ENCODE data around the gene ANKRD60. TPM values are rescaled to one million over a fixed set of nuclear protein-coding genes. Genes with fewer than 3 reads are reported as not detected.

The ANKRD60 gene, protein sequence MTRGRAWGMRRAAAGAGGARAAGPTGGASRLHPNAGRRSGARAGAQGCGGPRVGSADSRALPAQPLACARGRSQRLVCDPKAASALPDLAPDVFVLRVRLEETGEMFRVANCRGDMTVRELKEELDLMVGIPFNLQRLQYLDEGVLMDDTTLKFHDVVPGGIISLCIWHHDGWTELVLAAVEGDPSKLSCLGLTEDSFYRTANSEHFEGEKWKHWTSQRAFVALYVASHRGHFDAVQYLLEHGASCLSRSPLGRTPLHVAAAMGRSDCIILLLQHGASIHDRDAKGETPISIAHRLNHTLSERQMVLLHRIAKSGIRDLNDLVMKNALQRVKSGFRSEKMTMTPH
- total RNA-seq, result not detected
- long read RNA-seq, result 0 reads

DNA sequence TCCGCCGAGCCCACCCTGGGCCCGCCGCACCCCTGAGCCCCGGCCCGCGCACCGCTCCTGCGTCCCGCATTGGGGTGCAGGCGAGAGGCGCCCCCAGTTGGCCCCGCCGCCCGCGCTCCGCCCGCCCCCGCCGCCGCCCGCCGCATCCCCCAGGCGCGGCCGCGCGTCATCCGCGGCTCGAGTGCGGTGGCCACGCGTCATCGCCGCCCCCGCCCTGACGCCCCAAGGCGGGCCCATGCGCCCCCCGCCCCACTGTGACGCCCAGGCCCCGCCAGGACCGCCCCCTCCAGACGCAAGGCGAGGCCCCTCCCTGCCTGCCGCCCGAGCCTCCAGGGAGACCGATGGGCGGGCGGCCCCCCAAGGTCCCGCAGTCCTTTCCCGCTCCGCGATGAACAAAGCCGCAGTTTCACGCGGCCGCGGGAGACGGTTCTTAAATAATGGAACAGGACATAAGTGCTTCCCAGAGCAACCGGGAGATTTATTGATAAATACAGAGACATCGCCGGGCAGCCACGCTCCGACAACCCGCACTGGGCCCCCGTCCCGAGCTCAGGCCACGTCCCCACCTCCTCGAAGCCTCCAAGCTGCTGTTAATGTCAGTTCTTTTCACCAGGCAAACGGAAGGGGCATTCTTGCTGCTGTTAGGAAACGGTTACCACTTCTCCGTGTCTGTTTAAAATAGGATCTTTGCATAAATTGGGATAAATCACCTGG lies at the start of gene ANKRD60:
TSS of gene ANKRD60 (minus strand) at position 170 of the 714 bp plus-strand sequence. CDS start at position 170, 0 bp downstream.
- no peak for DNase-seq (ENCODE audit: low spot score)

DNA sequence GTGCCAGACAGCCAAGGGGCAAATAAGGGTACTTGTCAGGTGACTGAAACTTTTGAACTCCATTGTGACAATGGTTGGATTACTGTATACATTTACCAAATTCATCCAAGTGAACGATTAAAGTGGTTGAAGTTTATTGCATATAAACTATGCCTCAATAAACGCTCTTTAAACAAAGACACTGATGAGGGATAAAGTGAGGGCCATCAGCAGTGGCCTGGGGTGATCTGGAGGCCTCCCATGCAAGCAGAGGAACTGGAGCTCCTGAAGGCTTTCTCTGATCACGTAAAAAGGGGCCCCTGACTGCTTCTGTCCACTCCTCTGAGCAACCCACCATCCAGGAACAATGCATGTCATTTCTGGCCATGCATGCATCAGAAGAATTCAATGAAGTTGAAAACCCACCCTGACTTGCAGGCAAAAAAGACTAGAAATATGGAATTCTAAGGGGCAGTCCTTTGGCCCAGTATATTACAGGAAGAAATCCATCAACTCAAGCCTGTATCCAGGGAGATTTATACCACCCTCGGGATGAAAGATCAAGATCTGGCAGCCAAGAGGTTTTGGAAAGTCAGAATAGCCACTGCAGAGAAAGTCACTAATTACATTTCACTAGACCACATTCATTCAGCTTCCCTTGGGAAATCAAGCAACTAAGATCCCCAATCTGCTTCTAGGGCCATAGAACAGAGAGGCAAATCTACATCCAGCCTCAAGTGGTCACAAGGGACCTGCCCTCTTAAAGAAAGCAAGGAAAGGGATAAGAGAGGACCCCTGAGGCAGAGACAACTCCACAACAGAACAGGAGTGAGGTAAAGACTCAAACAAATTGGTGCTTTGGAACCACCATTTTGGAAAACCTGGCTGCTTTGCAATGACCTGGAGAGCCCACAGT lies 49.4 kb upstream of the ANKRD60 start:
- DNase-seq (ENCODE audit: low spot score), result no peak

DNA sequence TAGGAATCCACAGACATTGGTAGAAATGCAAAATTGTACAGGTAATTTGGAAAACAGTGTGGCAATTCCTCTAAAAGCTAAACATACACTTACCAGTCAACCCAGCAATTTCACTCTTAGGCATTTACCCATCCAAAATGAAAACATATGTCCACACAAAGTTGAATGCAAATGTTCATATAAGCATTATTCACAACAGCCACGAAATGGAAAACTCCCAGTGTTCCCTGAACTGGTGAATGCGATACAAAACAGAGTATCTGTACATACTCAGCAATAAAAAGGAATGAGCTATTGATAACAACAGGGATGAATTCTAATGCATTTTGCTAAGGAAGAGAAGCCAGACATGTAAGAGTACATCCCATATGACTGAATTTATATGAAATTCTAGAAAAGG lies 48.7 kb upstream of the ANKRD60 start:
- no peak for DNase-seq (ENCODE audit: low spot score)

DNA sequence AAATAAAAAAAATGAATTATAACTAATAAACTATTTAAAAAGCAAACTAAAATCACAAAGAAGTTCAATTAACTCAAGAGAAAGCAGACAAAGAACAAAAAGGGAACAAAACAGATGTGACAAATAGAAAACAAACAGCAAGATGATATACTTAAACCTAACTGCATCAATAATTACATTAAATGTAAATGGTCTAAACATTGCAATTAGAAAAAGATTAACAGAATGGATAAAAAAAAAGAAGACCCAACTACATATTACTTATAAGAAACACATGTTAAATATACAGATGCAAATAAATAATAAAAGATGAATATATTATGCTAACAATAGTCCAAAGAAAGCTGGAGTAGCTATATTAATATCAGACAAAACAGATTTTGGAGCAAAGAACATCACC lies 45.9 kb upstream of the ANKRD60 start:
- no peak for DNase-seq (ENCODE audit: low spot score)

DNA sequence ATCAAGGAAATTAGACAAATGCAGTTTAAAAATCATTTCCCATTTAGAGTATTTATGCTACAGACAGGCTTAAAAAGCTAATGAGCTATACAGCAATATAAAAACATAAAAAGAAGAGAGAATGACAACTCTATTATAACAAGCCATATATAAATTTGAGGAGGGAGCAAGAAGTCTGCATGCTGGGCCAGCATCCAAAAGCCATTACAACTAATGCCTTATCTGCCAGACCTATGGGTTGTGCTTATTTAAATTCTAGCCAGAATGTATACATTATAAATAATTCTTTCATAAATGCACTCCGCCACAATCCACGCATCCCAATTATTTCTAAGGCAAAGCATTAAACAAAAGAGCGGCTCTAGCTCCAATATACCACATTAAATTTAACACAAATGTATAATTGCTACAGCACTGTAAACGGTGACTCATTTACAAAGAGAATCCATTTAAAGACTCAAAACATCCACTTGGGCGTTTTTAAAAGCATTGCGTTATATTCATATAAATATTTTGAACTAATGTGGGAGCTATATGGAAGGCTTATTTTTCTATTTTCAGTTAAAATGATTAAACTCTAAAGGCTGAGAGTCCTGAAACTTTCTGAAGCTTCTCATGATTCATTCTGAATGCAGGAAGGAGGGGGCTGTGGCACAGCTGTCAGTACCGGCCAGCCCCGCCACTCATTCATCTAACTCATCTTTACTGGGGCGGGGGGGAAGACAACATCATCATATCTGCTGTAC lies 43.3 kb upstream of the ANKRD60 start:
- DNase-seq (ENCODE audit: low spot score), result no peak

DNA sequence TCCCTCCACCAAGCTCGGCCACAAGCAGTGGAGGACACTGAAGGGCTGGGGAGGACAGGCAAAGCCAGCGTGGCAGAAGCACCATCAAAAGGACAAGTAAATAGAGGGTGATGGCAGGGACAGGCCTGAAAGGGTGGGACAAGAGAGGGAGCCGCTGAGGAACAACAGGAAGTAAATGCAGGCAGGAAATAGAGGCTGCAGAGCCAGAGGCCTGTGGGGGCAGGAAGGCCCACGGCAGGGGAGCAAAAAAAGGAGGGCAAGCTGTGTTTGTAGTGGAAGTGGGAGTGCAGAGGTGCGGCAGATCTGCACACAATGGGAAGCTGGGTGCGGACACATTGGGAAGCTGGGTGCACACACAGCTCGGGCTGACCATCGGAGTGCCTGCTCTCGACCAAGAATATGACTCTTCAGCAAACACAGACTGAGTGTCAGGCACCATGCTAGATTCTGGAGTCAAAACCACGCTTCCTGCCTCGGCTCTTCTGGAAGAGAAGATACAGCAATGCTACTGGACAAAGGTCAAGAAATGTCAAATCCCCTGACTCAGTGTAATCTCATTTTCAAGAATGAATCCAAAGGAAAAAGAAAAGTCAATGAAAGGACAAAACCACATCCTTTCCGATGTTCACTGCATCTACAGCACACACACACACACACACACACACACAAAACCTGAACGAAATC lies 40.6 kb upstream of the ANKRD60 start:
- no peak for DNase-seq (ENCODE audit: low spot score)

DNA sequence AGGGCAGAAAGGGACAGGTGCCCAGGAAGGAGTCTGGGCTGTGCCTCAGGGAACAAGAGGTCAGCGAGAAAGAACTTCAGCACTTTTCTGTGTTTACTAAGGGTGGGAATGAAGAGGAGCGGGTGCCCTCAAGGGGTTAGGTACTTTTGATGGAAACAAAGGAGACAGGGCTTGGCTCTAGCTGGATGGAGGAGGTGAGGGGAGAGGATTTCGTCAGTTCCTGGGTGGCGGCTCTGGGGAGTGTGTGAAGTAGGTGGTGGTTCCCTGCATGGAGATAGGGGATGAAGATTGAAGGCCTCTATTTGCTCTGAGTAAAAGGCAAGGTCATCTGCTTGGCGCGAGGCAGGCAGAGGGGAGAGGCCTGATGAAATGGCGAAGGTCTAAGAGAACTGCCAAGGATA lies 40.0 kb upstream of the ANKRD60 start:
- DNase-seq (ENCODE audit: low spot score), result no peak

DNA sequence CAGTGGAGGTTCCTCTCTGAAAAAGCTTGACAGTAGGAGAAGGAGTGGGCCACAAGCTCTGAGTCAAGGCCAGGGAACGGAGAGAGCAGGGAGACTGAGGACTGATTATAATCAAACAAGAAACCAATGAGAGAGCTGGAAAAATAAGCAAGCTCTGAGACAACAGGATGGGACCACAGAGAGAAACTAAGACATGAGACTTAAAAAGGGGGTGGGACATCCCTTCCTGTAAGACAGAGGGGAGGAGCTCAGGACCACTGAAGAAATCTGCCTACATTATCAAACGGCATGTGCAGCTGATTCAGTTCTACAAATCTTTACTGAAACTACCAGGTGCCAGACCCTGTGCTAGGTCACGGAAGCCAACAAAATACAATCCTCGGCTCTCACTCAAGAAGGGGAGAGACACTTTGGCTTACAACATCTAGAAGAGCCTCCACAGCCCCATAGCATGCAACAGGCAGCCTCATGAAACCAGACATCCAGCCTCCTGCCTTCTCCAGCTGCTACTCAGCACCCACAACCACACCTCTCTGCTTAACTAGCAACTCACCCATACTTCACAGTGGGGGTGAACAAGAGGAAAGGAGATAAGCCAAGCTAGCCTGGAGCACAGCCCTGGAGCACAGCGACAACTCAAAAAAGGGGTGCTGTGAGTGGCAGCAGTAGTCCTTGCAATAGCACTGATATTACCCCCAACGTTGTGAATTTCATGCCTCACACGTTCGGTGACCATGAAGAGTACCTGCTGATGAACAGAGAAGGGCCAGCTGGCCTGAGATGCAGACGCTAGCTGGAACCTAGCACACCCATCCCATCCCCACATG lies 39.1 kb upstream of the ANKRD60 start:
- no peak for DNase-seq (ENCODE audit: low spot score)

DNA sequence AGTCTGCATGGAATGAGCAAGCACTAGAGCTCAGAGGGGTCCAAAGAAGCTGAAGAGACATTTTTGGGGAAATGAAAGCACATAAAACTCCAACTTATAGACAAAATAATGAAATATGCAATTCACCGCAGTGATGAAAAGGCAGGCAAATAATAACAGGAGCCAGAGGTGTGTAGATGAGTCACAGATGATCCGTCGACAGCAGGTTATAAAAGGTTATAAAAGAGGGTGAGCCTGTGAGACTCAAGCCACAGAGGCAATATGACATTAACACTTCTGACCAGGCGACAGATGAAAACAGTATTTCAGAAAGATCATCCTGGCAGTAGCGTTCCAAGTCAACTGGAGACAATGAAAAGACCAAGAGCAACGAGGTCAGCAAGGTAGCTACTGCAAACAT lies 35.8 kb upstream of the ANKRD60 start:
- DNase-seq (ENCODE audit: low spot score), result no peak

DNA sequence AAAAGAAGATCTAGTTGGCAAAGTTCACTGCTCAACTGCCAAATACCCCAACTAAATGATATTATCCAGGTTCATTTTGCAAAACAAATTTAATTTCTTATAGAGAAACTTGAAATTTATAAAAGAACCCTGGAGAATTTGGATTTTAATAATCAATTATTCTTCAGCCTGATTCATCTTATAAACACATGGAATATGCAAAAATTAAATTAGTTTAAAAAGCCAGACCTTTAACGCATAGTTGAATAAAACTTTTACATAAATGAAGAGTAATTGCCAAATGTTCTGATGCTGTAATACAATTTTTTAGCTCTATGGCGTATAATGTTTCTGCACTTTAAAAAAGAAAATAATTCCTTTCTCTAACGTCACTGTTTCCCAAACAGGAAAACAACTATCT lies 33.2 kb upstream of the ANKRD60 start:
- DNase-seq (ENCODE audit: low spot score), result no peak

DNA sequence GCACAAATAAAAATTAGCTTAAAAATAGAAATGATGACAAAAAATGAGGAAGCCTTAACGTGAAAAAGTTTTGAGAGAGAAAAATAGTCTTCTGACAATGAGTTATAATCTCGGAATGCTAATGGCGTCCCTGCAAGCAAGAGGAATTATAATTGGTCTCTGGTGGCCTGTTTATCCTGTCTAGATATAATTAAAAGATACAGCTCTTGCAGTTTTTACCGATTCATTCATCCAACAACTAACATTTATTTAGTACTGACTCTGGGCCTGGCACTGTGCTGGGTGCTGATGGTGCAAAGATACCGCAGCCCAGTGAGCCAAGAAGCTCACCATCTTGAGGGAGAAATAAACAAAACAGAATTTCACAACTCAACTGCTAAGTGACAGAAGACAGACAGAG lies 31.6 kb upstream of the ANKRD60 start:
- DNase-seq (ENCODE audit: low spot score), result no peak

DNA sequence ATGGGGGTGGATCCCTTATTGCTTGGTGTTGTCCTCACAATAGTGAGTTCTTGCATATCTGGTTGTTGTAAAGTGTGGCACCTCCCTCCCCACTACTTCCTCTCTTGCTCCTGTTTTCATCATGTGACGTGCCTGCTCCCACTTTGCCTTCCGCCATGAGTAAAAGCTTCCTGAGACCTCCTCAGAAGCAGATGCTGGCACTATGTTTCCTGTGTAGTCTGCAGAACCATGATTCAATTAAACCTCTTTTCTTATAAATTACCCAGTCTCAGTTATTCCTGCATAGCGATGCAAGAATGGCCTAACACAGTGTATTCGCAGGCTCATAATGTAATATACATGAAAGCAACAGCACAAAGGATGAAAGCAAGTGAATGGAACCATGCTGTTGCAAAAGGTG lies 28.4 kb upstream of the ANKRD60 start:
- no peak for DNase-seq (ENCODE audit: low spot score)

DNA sequence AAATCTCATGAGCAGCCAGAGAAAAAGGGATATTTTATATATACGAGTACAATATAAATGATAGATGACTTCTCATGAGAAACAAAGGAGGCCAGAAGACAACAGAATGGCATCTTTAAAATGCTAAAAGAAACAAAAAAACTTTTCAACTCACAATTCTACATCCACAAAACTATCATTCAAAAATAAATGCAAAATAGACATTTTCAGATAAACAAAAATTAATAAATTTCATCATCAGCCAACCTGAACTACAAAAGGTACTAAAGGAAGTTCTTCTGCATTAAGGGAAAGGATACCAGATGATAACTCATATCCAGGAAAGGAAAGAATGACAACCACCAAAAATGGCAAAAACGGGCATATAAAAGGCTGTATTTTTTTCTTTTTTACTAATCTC lies 27.9 kb upstream of the ANKRD60 start:
- no peak for DNase-seq (ENCODE audit: low spot score)

DNA sequence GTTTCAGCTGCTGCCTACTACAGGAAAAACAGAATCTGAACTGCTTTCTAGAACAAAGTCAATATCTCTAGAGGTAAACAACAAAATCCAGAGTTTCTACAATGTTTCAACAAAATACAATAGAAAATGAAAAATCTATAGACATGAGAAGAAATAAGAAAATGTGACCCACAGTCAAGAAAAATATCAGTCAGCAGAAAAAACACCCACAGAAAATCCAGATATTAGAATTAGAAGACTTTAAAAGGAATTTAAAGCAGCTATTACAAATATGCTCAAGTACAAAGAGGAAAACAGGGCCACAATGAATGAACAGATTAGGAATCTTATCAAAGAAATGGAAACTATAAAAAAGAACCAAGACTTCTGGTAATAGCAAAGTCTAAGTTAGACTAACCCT lies 26.4 kb upstream of the ANKRD60 start:
- no peak for DNase-seq (ENCODE audit: low spot score)

DNA sequence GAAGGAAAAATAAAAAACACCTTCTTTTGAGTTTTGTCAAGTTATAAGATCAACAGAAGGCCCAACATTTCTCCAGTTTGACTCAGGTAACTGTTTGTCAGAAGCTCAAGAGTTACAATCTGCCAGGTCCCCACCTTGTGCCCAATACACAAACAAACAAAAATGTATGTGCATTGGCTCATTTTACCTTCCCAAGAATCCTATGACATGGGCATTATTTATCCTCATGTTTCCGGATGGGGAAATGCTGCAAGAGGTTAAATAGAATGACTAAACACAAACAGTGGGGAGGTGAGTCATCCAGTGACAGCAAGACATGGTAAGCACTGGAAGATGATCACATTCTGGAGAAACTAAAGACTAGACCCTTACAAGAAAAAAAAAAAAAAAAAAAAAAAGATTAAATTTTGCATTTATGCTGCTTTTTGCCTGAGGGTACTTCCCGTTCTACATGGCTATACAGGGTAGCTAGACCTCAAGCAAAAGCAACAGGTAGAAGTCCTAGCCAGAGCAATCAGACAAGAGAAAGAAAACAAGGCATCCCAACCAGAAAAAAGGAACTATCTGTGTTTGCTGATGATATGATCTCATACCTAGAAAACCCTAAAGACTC lies 23.6 kb upstream of the ANKRD60 start:
- DNase-seq (ENCODE audit: low spot score), result no peak

DNA sequence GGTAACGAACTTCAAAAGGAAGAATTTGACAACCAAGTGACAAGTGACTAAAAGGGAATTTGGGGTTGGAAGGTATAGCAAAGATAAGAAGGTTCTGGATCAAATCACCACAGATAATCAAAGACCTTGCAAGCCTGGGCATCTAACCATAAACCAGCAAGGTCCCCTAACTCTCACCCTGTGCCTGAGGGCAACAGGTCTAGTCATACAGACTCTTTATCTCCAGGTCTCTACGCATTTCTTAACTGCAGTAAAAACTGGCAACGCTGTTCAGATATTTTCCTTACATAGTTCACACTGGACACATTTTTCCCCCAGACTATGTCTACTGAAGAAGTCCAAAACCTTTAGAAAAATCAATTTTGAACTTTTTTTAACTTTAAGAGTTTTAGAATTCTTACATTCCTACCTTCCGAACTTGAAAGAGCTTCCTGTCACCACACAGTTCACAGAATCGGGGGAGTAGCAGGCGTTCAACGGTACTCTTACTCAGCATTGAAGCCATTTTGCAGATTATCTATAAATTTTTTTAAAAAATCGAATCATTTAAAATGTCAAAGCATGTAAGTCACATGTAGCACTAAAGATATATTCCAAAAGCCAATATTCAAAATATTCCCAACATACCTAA lies 23.0 kb upstream of the ANKRD60 start:
- no peak for DNase-seq (ENCODE audit: low spot score)

DNA sequence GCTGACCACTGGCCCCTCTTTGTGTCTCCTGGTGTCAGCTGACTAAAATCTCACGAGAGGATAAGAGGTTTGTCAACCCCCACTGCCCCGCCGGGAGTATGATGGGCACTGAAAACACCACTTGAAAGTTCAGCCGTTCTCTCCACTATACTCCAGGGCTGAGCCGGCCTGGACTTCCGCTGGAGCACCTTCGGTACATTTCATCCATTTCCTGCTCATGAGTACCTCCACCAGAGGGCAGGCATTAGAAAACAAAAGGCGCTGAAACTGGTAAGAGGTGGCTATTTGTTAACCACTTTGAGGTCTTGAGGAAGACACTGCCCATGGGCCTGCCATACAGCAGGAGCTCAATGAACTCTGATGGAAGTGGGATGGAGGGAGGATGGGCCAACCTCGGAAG lies 17.9 kb upstream of the ANKRD60 start:
- no peak for DNase-seq (ENCODE audit: low spot score)

DNA sequence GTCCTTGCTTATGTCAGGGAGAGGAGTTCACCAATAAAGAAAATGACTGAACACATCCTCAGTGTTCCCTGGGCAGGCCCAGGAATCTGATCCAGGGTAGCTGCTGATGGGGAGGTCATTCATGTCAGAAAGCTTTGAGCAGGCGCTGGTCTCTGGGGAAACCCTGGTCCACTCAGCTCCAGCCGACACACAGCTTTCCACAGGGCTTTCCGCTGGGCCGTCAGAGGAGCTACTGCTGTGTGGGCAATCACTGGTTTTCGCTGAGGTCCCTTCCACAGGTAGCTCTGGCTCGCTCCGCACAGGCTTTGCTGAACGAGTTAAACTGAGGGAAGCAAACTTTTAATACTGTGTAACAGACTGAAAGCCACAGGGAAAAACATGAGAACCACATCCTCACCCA lies 17.5 kb upstream of the ANKRD60 start:
- no peak for DNase-seq (ENCODE audit: low spot score)

Data from mesenteric fat pad (tissue), 1 donor.